HepG2 (cell line): ENCODE measurements around the gene NPAS2. TPM values are rescaled to one million over a fixed set of nuclear protein-coding genes. Genes with fewer than 3 reads are reported as not detected.

ENCODE experiments used
- BCL6 ChIP-seq: IDR thresholded peaks from 2 replicates; pipeline ENCODE4 v1.6.1; 2016; ENCODE audit warnings: missing genetic modification reagents, missing compliant biosample characterization
- BRCA1 ChIP-seq: sonication (generic); formaldehyde crosslinking; IDR thresholded peaks from 2 replicates; pipeline ENCODE4 v1.4.0; 2020; ENCODE audit warnings: missing genetic modification reagents
- CBX2 ChIP-seq, 2 experiments: fragments of 200-600 bp in 1 of 2; sonication (generic); formaldehyde crosslinking in 1 of 2; IDR thresholded peaks; 2 replicates each; pipeline versions ENCODE4 v1.7.0 to v1.8.1; 2018 to 2022; ENCODE audit warnings: low read depth in 2 of 2, low read length in 1 of 2, mild to moderate bottlenecking in 1 of 2, missing genetic modification reagents in 1 of 2
- CEBPB ChIP-seq: IDR thresholded peaks from 2 replicates; pipeline ENCODE4 v1.6.1; 2011; ENCODE audit warnings: low read depth, low read length, improper control_type of control experiment, borderline replicate concordance
- FOXA3 ChIP-seq: IDR thresholded peaks from 2 replicates; pipeline ENCODE4 v1.6.1; 2016; ENCODE audit warnings: missing genetic modification reagents, missing compliant biosample characterization
- HOXA3 ChIP-seq: sonication (generic); formaldehyde crosslinking; IDR thresholded peaks from 2 replicates; pipeline ENCODE4 v1.5.0; 2020; ENCODE audit warnings: missing genetic modification reagents
- KLF12 ChIP-seq: sonication (generic); formaldehyde crosslinking; IDR thresholded peaks from 2 replicates; pipeline ENCODE4 v1.4.0; 2020; ENCODE audit warnings: missing genetic modification reagents, borderline replicate concordance
- KLF13 ChIP-seq: sonication (generic); formaldehyde crosslinking; IDR thresholded peaks from 2 replicates; pipeline ENCODE4 v1.4.0; 2020; ENCODE audit warnings: mild to moderate bottlenecking, missing genetic modification reagents
- KMT2B ChIP-seq: IDR thresholded peaks from 2 replicates; pipeline ENCODE4 v1.6.1; 2016; ENCODE audit warnings: missing genetic modification reagents, missing compliant biosample characterization
- MXD4 ChIP-seq: IDR thresholded peaks from 2 replicates; pipeline ENCODE4 v1.6.1; 2016; ENCODE audit warnings: mild to moderate bottlenecking, missing biosample characterization, missing genetic modification reagents
- NR2F6 ChIP-seq, 2 experiments: IDR thresholded peaks; 2 replicates each; pipeline ENCODE4 v1.6.1; 2016; ENCODE audit warnings: antibody characterized with exemption in 1 of 2, mild to moderate bottlenecking in 1 of 2
- NRL ChIP-seq: sonication (generic); formaldehyde crosslinking; IDR thresholded peaks from 2 replicates; pipeline ENCODE4 v1.5.0; 2020; ENCODE audit warnings: missing genetic modification reagents, mild to moderate bottlenecking, moderate library complexity, borderline replicate concordance
- PCBP1 ChIP-seq: fragments of 200-400 bp; formaldehyde crosslinking; IDR thresholded peaks from 2 replicates; pipeline ENCODE4 v1.6.1; 2017; ENCODE audit warnings: mild to moderate bottlenecking, low read depth, low read length, borderline replicate concordance
- RAD51 ChIP-seq: fragments of 450-650 bp; IDR thresholded peaks from 2 replicates; pipeline ENCODE4 v1.6.1; 2016; ENCODE audit warnings: borderline replicate concordance
- ZFAT ChIP-seq: sonication (generic); formaldehyde crosslinking; conservative IDR thresholded peaks from 2 replicates; pipeline ENCODE4 v1.8.1; 2023; ENCODE audit warnings: missing genetic modification reagents, inconsistent platforms
- ZKSCAN5 ChIP-seq: sonication (generic); formaldehyde crosslinking; IDR thresholded peaks from 2 replicates; pipeline ENCODE4 v1.5.1; 2020; ENCODE audit warnings: mild to moderate bottlenecking, missing genetic modification reagents
- ZNF230 ChIP-seq: sonication (generic); formaldehyde crosslinking; IDR thresholded peaks from 2 replicates; pipeline ENCODE4 v1.4.0; 2020; ENCODE audit warnings: mild to moderate bottlenecking, missing genetic modification reagents
- ZNF569 ChIP-seq: sonication (generic); formaldehyde crosslinking; IDR thresholded peaks from 2 replicates; pipeline ENCODE4 v1.5.0; 2020; ENCODE audit warnings: mild to moderate bottlenecking, missing genetic modification reagents, moderate library complexity, borderline replicate concordance
- polyA plus RNA-seq, 8 experiments: library from polyadenylated mRNA; depleted of rRNA in 3 of 8; stranded (reverse) in 7 of 8; unstranded in 1 of 8; fragments of >200 nt; fragmentation: Illumina TruSeq in 4 of 8; extraction: Trizol in 4 of 8; gene quantifications; 2 replicates each; pipeline versions ENCODE4 v1.2.1 to v1.2.3, GENCODE V29; 2011 to 2016; ENCODE audit warnings: low read depth in 4 of 8, missing spikeins in 1 of 8, mixed read lengths in 1 of 8; ENCODE audit not compliant: insufficient read depth in 1 of 8
- total RNA-seq, 5 experiments: library from RNA; depleted of rRNA; stranded (reverse); fragments of >200 nt; fragmentation: Illumina TruSeq; extraction: Trizol; gene quantifications; 2 replicates each; pipeline ENCODE4 v1.2.3, GENCODE V29; 2016; ENCODE audit warnings: low read depth in 1 of 5
- TF ChIP-seq, protein P1 (sequence below): sonication (generic); formaldehyde crosslinking; IDR thresholded peaks from 2 replicates; pipeline ENCODE4 v1.4.0; 2020; ENCODE audit warnings: mild to moderate bottlenecking, missing genetic modification reagents, borderline replicate concordance
- TF ChIP-seq, protein P2 (sequence below): sonication (generic); formaldehyde crosslinking; IDR thresholded peaks from 2 replicates; pipeline ENCODE4 v1.4.0; 2020; ENCODE audit warnings: missing genetic modification reagents, mild to moderate bottlenecking, borderline replicate concordance

The NPAS2 gene
- total and polyA plus RNA-seq, 2 of the 13 experiments (the other 11 are each of a cell fraction or from before 2014, with no cell fraction given): 14.8 to 37.5 TPM

DNA sequence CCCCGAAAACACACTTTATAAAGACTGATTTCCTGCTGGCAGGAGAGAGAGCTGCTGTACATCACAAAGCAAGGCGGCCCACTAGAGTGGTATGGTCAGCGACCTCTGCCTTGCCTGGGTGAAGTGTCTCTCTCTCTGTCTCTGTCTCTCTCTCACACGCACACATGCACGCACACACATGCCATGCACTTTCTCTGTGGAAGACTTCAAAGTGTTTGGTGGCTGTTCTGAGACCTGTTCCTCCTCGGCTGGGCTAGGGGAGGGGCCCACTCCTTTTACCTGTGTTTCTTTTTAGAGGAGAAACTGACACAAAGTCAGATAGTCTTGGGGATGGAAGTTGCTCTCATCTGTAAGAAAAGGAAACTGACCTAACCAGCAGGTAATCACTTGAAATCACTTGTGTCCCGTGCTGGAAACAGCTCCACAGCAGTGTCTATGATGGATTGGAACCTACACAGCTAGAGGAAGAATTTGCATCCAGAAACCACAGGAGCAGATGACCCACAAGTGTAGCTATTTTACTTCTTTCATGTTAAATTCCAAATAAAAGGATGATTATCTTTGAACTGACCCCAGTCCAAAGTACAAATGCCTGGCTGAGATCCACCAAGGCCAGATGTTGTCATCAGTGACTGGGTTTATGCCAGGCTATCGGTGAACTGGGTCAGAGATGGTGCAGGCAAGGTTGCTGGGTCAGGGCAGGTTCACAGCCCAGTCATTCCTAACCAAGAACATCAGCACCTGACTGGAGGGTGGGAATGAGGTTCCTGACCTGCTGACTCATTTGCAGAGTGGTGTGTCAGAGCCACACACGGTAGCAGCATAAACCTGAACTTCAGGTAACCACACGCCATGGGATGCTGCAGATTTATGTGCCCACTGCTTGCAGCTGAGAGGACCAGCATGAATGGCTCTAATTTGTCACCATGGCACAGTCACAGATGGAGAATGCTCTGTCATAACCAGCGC is 63.0 kb downstream of the NPAS2 start (continued):
- TF ChIP-seq, protein P1, sequence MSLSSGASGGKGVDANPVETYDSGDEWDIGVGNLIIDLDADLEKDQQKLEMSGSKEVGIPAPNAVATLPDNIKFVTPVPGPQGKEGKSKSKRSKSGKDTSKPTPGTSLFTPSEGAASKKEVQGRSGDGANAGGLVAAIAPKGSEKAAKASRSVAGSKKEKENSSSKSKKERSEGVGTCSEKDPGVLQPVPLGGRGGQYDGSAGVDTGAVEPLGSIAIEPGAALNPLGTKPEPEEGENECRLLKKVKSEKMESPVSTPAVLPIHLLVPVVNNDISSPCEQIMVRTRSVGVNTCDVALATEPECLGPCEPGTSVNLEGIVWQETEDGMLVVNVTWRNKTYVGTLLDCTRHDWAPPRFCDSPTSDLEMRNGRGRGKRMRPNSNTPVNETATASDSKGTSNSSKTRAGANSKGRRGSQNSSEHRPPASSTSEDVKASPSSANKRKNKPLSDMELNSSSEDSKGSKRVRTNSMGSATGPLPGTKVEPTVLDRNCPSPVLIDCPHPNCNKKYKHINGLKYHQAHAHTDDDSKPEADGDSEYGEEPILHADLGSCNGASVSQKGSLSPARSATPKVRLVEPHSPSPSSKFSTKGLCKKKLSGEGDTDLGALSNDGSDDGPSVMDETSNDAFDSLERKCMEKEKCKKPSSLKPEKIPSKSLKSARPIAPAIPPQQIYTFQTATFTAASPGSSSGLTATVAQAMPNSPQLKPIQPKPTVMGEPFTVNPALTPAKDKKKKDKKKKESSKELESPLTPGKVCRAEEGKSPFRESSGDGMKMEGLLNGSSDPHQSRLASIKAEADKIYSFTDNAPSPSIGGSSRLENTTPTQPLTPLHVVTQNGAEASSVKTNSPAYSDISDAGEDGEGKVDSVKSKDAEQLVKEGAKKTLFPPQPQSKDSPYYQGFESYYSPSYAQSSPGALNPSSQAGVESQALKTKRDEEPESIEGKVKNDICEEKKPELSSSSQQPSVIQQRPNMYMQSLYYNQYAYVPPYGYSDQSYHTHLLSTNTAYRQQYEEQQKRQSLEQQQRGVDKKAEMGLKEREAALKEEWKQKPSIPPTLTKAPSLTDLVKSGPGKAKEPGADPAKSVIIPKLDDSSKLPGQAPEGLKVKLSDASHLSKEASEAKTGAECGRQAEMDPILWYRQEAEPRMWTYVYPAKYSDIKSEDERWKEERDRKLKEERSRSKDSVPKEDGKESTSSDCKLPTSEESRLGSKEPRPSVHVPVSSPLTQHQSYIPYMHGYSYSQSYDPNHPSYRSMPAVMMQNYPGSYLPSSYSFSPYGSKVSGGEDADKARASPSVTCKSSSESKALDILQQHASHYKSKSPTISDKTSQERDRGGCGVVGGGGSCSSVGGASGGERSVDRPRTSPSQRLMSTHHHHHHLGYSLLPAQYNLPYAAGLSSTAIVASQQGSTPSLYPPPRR (CRISPR knock-in tag): no peak; the same call in 1 of the 2 replicates
- TF ChIP-seq BRCA1 (CRISPR knock-in tag): no peak
- TF ChIP-seq ZKSCAN5 (CRISPR knock-in tag): no peak
- no peak for TF ChIP-seq ZNF569 (CRISPR knock-in tag)
- TF ChIP-seq FOXA3 (CRISPR knock-in tag): peak; percentile 68; the same call in 1 of the 2 replicates
- no peak for TF ChIP-seq KMT2B (CRISPR knock-in tag)
- TF ChIP-seq BCL6 (CRISPR knock-in tag): peak; percentile 96
- TF ChIP-seq KLF13: no peak
- no peak for TF ChIP-seq ZNF230
- TF ChIP-seq KLF12: no peak
- TF ChIP-seq MXD4: peak; percentile 26; the same call in 1 of the 2 replicates
- peak; percentile 65; the same call in 1 of the 2 replicates for TF ChIP-seq CEBPB
- TF ChIP-seq, protein P2, sequence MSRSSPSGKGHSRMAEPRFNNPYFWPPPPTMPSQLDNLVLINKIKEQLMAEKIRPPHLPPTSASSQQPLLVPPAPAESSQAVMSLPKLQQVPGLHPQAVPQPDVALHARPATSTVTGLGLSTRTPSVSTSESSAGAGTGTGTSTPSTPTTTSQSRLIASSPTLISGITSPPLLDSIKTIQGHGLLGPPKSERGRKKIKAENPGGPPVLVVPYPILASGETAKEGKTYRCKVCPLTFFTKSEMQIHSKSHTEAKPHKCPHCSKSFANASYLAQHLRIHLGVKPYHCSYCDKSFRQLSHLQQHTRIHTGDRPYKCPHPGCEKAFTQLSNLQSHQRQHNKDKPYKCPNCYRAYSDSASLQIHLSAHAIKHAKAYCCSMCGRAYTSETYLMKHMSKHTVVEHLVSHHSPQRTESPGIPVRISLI (CRISPR knock-in tag): no peak
- TF ChIP-seq HOXA3 (CRISPR knock-in tag): peak; percentile 70
- TF ChIP-seq CBX2 (IDR thresholded peaks at IDR 0.05; ENCODE audit: low read depth, low read length): no peak
- TF ChIP-seq CBX2 (CRISPR knock-in tag; IDR thresholded peaks at IDR 0.05; ENCODE audit: low read depth): no peak
- TF ChIP-seq RAD51: no peak
- TF ChIP-seq NRL: peak; percentile 41; the same call in 1 of the 2 replicates
- TF ChIP-seq PCBP1: no peak
- TF ChIP-seq ZFAT (CRISPR knock-in tag): no peak
- peak; percentile 86 for TF ChIP-seq NR2F6 (IDR thresholded peaks at IDR 0.05)
- TF ChIP-seq NR2F6 (CRISPR knock-in tag; IDR thresholded peaks at IDR 0.05): peak; percentile 93
